Neural crest cell (in vitro differentiated cells): ENCODE data around the gene ATF1. TPM values are rescaled to one million over a fixed set of nuclear protein-coding genes. Genes with fewer than 3 reads are reported as not detected.
A peak's percentile ranks its signal among the peaks of the same experiment; 100 is the strongest.

Experiments used
- DNase-seq: peaks from one replicate; pipeline ENCODE4 v3.0.0; 2021; ENCODE audit warnings: low read depth, mixed read lengths, low spot score
- H3K27ac Mint-ChIP-seq: one replicate; pipeline ENCODE4 v1.8.0; 2021; ENCODE audit warnings: mild to moderate bottlenecking, mixed read lengths; ENCODE audit not compliant: unreplicated experiment
- H3K27me3 Mint-ChIP-seq: 2 replicates; pipeline ENCODE4 v1.8.0; 2021; ENCODE audit warnings: low read depth, mild to moderate bottlenecking, mixed read lengths
- H3K36me3 Mint-ChIP-seq: 2 replicates; pipeline ENCODE4 v1.8.0; 2021; ENCODE audit warnings: low read depth, mild to moderate bottlenecking, mixed read lengths
- H3K4me1 Mint-ChIP-seq: 2 replicates; pipeline ENCODE4 v1.8.0; 2021; ENCODE audit warnings: mixed read lengths
- H3K4me3 Mint-ChIP-seq: one replicate; pipeline ENCODE4 v1.8.0; 2021; ENCODE audit warnings: mild to moderate bottlenecking, mixed read lengths
- H3K9me3 Mint-ChIP-seq: 2 replicates; pipeline ENCODE4 v1.8.0; 2021; ENCODE audit warnings: mixed read lengths
- CTCF ChIP-seq: fragments of 200-600 bp; sonication (generic); conservative IDR thresholded peaks from 2 replicates; pipeline ENCODE4 v1.5.0; 2021; ENCODE audit warnings: antibody characterized with exemption, mild to moderate bottlenecking
- total RNA-seq: library from RNA; stranded (reverse); gene quantifications from 2 replicates; pipeline ENCODE4 v1.2.1, GENCODE V29; 2021

Gene ATF1
- total RNA-seq, 1 donor from 2014 or later = 31.7 TPM

- no peak for TF ChIP-seq CTCF
- peaks cover 3% of the 10 kb centered on the region for H3K9me3 Mint-ChIP-seq
- no peaks in the 10 kb centered on the region for H3K27me3 Mint-ChIP-seq
- no peak overlapping the region for H3K27ac Mint-ChIP-seq
- no peak for DNase-seq
- no peaks in the 10 kb centered on the region for H3K4me1 Mint-ChIP-seq
- H3K4me3 Mint-ChIP-seq = no peak overlapping the region
- peaks cover 7% of the 10 kb centered on the region for H3K36me3 Mint-ChIP-seq
Measured at GRCh38 chr12:50778663-50779590, 15.0 kb downstream of the ATF1 start.

GRCh38 chr12:50780013-50780412 lies 16.1 kb downstream of the ATF1 start:
- Mint-ChIP-seq H3K4me3 (no peak overlapping the region), H3K27me3 (no peaks in the 10 kb centered on the region), H3K27ac (no peak overlapping the region), H3K9me3 (peaks cover 3% of the 10 kb centered on the region), H3K36me3 (peaks cover 6% of the 10 kb centered on the region), H3K4me1 (no peaks in the 10 kb centered on the region)
- DNase-seq = no peak
- no peak for TF ChIP-seq CTCF

GRCh38 chr12:50784501-50784900 lies 20.6 kb downstream of the ATF1 start:
- no peak for TF ChIP-seq CTCF
- Mint-ChIP-seq H3K4me3 (no peak overlapping the region), H3K9me3 (peaks cover 5% of the 10 kb centered on the region), H3K27ac (no peak overlapping the region), H3K27me3 (no peaks in the 10 kb centered on the region), H3K36me3 (peaks cover 21% of the 10 kb centered on the region), H3K4me1 (no peaks in the 10 kb centered on the region)
- DNase-seq = no peak

- Mint-ChIP-seq H3K36me3 (peaks cover 23% of the 10 kb centered on the region), H3K9me3 (peaks cover 5% of the 10 kb centered on the region), H3K27ac (peak overlapping the region; percentile 62), H3K27me3 (no peaks in the 10 kb centered on the region), H3K4me1 (no peaks in the 10 kb centered on the region), H3K4me3 (no peak overlapping the region)
- TF ChIP-seq CTCF = no peak
- DNase-seq = no peak
Measured at GRCh38 chr12:50785406-50786001, 21.6 kb downstream of the ATF1 start.

- Mint-ChIP-seq H3K27me3 (no peaks in the 10 kb centered on the region), H3K4me3 (no peak overlapping the region), H3K27ac (peak overlapping the region; percentile 62), H3K36me3 (peaks cover 25% of the 10 kb centered on the region), H3K9me3 (peaks cover 5% of the 10 kb centered on the region), H3K4me1 (no peaks in the 10 kb centered on the region)
- no peak for TF ChIP-seq CTCF
- no peak for DNase-seq
Measured at GRCh38 chr12:50786498-50787231, 22.8 kb downstream of the ATF1 start.
